ENCODE data around the gene E2F6.

The E2F6 gene

DNA sequence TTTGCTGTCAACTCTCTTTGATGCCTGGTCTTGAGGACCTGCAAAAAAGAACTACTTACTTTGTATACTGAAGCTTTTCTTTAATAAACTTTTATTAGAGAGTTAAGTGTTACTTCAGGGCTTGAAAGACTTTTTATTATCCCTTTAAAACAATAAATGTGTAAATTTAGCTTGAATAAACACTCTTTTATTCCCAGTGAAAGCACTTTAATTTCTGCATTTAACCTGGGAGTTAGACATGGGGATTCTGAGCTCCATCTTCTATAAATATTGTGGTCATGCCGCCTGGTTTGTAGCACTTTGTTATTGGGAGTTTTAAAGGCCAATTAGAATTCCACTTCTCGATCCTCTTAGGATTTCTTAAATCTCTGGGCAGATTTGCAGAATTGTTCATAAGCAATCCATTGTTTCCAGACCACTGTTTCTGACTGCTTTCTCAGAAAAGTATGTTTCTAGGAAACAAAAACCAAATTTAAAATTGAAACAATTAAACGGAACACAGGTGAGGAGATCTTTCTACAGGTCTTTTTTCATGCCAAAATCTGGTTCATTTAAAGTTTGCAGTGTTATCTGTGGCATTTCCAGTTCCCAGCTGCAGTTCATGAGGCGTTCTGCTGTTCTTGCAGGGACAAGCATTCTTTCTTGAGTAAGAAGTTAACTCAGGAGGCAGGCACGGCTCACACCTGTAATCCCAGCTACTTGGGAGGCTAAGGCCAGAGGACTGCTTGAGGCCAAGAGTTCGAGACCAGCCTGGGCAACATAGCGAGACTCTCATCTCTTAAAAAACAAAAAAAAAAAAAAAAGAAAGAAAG, 18.1 kb upstream of the E2F6 start:
- TF ChIP-seq CREB1 (IDR thresholded peaks at IDR 0.05; ENCODE audit: low read depth) (no peak), EP300 (IDR thresholded peaks at IDR 0.05; ENCODE audit: borderline replicate concordance) (no peak), ZBTB7A (IDR thresholded peaks at IDR 0.05; ENCODE audit: low read depth) (no peak), CEBPB (IDR thresholded peaks at IDR 0.05) (no peak), REST (IDR thresholded peaks at IDR 0.05; ENCODE audit: low read depth) (no peak), RAD21 (IDR thresholded peaks at IDR 0.05; ENCODE audit: low read depth) (no peak), TAF1 (IDR thresholded peaks at IDR 0.05; ENCODE audit: low read depth) (no peak), NFIC (IDR thresholded peaks at IDR 0.05) (no peak)
- TF ChIP-seq, protein P1, sequence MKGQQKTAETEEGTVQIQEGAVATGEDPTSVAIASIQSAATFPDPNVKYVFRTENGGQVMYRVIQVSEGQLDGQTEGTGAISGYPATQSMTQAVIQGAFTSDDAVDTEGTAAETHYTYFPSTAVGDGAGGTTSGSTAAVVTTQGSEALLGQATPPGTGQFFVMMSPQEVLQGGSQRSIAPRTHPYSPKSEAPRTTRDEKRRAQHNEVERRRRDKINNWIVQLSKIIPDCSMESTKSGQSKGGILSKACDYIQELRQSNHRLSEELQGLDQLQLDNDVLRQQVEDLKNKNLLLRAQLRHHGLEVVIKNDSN (IDR thresholded peaks at IDR 0.05), result no peak

DNA sequence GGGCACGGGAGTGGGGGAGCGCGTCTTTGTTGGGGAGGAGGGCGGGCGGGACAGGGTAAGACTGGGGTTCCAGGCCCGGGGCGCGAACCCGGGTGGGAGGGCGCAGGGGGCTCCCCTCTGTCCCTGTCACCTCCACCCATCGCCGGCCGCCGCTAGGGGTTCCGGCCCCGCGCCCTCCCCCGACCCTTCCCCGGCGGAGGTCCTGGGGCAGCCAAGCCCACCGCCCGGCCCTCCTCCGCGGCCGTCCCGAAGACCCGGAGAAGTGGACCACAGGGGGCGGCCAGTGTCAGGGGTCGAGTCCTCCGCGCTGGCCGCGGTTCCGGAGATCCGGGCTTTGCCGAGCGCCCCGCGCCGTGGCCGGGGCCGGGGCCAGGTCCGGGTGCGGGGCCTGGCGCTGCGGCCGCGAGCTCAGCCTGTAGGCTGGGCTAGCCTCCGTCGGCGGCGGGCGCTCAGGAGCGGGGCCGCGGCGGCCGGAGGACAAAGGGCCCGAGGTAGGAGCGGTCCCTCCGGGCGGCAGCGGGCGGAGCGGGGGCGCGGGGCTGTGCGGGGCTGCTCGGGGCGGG, 16.6 kb upstream of the E2F6 start:
- no peak for TF ChIP-seq FOXM1 (IDR thresholded peaks at IDR 0.05; ENCODE audit: borderline replicate concordance, low read depth)
- TF ChIP-seq ZBTB7A (IDR thresholded peaks at IDR 0.05; ENCODE audit: low read depth), result peak; percentile 82; the same call in 1 of the 2 replicates

- TF ChIP-seq YY1 (IDR thresholded peaks at IDR 0.05; ENCODE audit: low read depth) (no peak), TCF12 (IDR thresholded peaks at IDR 0.05; ENCODE audit: low read depth) (no peak), RAD21 (IDR thresholded peaks at IDR 0.05; ENCODE audit: low read depth) (no peak), TAF1 (IDR thresholded peaks at IDR 0.05; ENCODE audit: low read depth) (no peak), TEAD4 (IDR thresholded peaks at IDR 0.05) (no peak), NFIC (IDR thresholded peaks at IDR 0.05) (no peak), REST (IDR thresholded peaks at IDR 0.05; ENCODE audit: low read depth) (no peak), EGR1 (IDR thresholded peaks at IDR 0.05) (no peak), EP300 (IDR thresholded peaks at IDR 0.05; ENCODE audit: borderline replicate concordance) (no peak), ZBTB7A (IDR thresholded peaks at IDR 0.05; ENCODE audit: low read depth) (no peak), CEBPB (IDR thresholded peaks at IDR 0.05) (no peak), FOXM1 (IDR thresholded peaks at IDR 0.05; ENCODE audit: borderline replicate concordance, low read depth) (no peak), CREB1 (IDR thresholded peaks at IDR 0.05; ENCODE audit: low read depth) (no peak)
- TF ChIP-seq, protein P2, sequence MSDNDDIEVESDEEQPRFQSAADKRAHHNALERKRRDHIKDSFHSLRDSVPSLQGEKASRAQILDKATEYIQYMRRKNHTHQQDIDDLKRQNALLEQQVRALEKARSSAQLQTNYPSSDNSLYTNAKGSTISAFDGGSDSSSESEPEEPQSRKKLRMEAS (IDR thresholded peaks at IDR 0.05), result no peak
- TF ChIP-seq, protein P1 (IDR thresholded peaks at IDR 0.05), result no peak
Observed at GRCh38 chr2:11481789-11482472, 16.0 kb upstream of the E2F6 start.

GRCh38 chr2:11481426-11481788, 15.4 kb upstream of the E2F6 start:
- TF ChIP-seq, protein P2 (IDR thresholded peaks at IDR 0.05), result no peak
- TF ChIP-seq NFIC (IDR thresholded peaks at IDR 0.05) (no peak), FOXM1 (IDR thresholded peaks at IDR 0.05; ENCODE audit: borderline replicate concordance, low read depth) (no peak), ZBTB7A (IDR thresholded peaks at IDR 0.05; ENCODE audit: low read depth) (no peak), EGR1 (IDR thresholded peaks at IDR 0.05) (no peak), REST (IDR thresholded peaks at IDR 0.05; ENCODE audit: low read depth) (no peak), CREB1 (IDR thresholded peaks at IDR 0.05; ENCODE audit: low read depth) (no peak), EP300 (IDR thresholded peaks at IDR 0.05; ENCODE audit: borderline replicate concordance) (no peak), RAD21 (IDR thresholded peaks at IDR 0.05; ENCODE audit: low read depth) (no peak), YY1 (IDR thresholded peaks at IDR 0.05; ENCODE audit: low read depth) (no peak), CEBPB (IDR thresholded peaks at IDR 0.05) (no peak), TEAD4 (IDR thresholded peaks at IDR 0.05) (no peak), TCF12 (IDR thresholded peaks at IDR 0.05; ENCODE audit: low read depth) (no peak), TAF1 (IDR thresholded peaks at IDR 0.05; ENCODE audit: low read depth) (no peak)
- TF ChIP-seq, protein P1 (IDR thresholded peaks at IDR 0.05), result no peak

Measured in Ishikawa (cell line).